NCI-H2227 treated with DMSO at 0.1 percent for 48 hours (cell line): Measurements from ENCODE around the gene MCAM.

Source experiments
- DNase-seq: peaks from one replicate; lab custom pipeline; 2025; lab: John Stamatoyannopoulos, UW

Gene MCAM

DNA sequence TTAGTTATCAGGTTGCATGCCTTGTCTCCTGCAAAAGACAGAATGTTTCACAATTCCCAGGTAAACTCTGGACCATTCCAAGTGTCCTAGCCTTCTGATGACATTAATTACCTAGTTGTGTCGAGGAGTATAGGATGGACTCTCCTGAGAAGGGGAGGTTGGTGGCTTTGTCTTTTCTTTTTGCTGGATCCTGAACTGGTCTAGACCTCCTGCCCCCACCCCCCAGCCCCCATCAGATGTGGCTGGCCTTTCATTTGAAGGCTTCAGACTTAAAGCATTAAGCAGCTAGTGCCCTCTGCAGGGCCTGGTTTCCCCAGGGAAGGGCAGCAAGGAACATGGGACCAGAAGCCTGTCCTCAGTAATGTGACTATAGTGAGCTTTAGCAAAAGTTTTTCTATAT is 9.7 kb downstream of the MCAM start:
- DNase-seq, result no peak

DNA sequence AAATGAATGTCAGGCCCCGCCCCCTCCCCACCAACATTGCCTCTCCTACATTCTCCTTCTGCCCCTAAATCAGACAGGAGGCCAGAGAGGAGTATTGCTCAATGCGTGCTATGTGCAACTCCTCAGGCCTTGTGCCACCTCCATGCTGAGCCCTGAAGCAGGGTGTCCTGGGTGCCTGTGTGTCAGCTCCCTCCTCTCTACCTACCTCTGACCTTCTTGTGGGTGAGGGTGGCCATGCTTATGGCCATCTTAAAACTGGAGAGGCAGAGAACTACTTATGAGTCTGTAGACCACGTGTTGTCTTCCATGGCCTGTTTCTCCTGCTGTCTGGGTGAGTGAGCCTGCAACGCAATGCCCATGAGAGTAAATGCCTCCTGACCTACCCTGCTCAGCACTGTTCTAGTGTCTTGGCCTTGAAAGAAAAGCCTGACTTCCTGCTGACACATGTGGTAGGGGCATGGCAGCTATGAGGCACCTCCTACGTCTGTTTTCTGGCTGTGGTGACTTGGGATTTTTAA is 10.5 kb downstream of the MCAM start:
- no peak for DNase-seq

DNA sequence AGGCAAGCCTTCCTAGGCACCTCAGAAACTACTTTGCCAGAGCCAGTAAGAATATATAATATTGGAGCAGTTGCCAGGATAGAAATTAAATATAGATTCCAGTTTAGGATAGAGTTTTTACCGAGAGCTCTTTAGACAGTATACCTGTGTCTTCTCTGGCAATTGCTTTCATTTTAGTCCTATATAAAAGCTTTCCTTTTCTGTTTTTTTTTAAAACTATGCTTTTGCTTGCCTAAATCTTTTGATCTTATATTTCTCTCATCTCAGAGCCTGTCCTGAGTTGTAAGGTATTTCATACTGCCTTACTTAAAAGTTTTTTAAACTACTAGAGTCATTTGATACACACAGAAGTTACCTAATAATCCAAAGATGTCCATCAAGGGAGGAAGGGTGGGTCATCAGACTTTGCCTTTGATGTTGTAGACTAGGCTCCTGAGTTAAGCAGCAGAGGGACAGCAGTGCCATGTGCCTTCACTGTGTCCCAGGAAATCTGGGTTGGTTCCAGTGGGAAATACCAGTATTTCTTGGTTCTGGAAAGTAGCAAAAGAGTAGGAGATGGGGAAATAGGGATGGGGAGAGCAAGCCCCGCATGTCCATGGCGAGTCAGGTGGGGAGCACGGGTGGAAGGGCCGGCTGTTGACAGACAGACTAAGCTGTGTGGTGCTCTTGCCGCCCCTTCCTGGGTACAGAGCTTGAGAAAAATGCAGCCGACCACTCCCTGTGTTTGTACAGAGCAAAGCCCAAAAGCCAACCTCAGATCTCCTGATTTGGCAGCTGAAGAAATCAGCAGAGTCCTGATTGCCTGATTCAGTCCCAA is 11.2 kb downstream of the MCAM start:
- no peak for DNase-seq

DNA sequence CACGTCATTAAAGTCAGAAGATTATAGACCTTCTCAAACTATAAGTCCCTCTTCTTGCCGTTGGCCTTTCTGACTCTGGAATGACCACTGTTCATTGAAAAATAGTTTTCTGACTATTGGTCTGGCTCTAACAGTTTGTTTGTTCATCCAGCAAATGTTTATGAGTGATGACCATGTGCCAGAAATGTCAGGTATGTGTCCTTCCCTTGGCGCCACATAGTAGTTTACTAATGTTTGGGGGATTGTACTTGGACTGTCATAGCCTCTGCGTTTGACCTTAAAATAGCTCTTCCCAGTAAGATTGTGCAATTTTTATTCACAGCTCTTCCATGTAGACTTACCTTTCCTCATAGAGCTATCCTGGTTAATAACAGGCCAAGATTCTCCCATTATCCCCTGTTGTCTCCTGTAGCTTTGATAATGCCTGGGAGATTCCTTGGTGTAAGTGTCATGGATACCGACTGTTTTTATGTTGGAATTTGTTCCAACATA is 13.7 kb downstream of the MCAM start:
- DNase-seq, result no peak

DNA sequence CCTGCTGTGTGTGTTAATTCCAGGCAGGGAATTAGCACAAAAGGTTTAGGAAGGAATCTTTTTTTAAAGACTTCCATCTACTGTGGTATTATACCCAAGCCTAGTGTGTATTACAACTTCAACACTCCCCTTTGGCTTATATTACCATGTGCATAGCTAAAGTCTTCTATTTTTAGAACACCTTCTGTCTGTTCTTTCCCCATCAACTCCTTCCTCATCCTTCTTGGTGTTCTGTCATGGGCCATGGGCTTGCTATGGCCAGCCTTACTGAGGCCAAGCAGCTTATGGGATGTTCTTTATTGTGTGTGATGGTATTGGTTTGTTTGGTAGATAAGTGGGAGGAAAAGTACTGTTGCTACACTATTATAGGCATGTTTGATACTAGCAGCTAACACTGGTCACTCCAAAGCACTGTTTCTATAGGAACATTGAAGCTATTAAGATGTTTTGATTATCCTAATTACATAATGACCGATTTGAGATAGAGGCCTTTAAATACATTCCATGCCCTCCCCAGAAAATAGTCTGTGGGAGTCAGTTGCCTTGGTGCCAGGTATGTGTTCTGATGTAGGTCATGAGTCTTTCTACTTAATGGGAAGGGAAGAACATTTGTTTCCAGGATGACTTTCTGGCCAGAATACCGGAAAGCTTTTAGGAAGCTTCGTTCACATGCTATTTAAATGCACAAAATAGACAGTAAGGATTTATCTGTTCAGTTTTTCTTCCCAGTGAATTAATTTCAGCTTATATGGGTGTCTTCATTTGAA is 16.5 kb downstream of the MCAM start:
- DNase-seq, result no peak

DNA sequence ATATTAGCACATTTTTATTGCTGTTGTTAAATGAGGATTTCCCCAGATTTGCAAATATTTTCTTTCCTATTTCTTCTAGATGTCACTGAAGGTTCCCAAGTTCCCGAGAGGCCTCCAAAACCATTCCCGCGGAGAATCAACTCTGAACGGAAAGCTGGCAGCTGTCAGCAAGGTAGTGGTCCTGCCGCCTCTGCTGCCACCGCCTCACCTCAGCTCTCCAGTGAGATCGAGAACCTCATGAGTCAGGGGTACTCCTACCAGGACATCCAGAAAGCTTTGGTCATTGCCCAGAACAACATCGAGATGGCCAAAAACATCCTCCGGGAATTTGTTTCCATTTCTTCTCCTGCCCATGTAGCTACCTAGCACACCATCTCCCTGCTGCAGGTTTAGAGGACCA is 17.5 kb downstream of the MCAM start:
- DNase-seq, result no peak

DNA sequence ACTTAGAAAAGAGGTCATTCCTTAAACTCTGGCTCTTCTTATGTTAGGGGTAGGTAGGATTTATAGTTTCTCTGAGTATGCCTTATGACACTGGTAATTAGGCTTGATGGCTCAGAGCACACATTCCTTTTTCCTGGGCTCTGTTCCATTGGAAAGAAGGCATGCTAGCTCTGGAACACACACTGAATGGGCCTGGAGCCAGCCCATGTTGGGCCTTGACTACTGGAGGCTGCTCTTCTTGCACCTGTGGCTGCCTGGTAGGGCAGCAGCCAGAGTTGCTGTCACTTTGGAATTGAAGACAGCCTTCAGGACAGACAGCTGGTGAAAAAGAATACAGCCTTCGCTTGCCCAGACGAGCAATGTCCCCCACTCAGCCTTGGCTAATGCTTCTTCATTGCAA is 18.2 kb downstream of the MCAM start:
- no peak for DNase-seq

DNA sequence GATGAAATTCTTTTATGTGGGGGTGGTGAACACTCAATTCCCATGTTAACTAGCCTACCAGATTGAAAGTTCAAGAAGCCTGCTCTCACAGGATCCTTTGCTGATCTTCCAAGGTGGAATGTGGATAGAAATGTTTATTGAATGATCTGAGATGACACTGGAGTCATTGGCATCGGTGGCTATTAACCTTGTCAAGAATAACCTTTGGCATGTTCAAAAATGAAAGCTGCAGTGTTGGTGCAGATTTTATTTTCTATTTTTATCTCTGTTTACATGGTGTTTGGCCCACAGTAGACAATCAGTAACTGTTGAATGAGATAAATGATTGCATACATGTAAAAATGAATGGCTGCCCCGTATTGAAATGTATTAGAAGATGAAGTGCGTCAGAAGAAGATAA is 19.0 kb downstream of the MCAM start:
- no peak for DNase-seq

DNA sequence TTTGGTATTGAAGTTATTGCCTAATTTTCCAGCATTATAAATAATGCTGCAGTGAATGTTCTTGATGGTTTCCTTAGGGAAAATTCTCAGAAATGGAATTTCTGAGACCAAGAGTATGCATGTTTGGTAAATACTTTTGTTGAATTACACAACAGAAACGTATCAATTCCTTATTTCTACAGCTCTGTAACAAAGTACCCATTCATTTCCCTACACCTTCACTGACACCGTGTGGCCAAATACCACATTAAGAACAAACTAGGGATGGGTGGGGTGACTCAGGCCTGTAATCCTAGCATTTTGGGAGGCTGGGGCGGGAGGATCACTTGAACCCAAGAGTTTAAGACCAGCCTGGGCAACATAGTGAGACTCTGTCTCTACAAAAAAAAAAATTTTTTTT is 21.8 kb downstream of the MCAM start:
- no peak for DNase-seq

DNA sequence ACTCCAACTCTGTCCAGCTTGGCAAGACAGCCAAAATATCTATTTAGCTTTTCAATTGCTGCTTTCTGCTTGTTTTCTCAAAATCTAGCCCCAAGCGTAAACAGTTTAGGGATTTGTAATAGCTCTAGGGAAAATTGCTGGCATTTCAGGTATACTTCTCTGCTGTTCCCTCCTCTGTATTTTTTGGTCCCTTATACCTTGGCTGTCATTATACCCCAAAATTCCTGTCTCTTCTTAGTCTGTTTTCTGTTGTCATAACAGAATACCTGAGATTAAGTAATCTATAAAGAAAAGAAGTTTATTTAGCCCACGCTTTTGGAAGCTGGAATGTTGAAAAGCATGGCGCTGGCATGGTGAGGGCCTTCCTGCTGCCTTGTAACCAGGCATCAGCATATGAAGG is 23.5 kb downstream of the MCAM start:
- no peak for DNase-seq

DNA sequence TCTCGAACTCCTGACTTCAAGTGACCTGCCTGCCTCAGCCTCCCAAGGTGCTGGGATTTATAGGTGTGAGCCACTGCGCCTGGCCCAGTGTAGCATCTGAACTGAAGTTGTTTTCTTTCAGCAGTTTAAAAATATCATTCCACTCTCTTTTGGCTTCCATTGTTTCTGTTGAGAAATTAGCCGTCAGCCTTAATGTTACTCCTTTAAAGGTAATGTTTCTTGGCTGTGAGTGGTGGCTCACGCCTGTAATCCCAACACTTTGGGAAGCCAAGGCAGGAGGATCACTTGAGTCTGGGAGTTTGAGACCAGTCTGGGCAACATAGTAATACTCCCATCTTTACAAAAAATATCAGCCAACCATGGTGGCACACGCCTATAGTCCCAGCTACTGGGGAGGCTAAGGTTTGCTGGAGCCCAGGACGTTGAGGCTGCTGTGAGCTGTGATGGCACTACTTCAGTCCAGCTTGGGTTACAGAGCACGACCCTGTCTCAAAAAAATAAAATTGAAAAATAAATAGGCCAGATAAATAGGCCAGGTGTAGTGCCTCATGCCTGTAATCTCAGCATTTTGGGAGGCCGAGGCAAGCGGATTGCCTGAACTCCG is 25.9 kb downstream of the MCAM start:
- DNase-seq, result no peak

DNA sequence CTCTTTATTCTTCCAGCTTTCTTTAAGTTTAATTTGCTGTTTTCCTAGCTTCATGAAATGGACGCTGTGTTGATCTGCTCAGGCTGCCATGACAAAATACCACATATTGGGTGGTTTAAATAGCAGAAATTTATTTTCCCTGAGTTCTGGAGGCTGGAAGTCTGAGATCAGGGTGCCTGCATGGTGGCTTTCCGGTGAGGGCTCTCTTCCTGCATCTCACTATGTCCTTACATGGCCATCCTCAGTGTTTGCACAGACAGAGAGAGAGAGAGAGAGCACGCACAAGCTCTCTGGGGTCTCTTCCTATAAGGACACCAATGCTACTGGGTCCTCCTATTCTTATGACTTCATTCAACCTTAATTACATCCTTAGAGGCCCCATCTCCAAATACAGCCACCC is 28.7 kb downstream of the MCAM start:
- DNase-seq, result no peak

DNA sequence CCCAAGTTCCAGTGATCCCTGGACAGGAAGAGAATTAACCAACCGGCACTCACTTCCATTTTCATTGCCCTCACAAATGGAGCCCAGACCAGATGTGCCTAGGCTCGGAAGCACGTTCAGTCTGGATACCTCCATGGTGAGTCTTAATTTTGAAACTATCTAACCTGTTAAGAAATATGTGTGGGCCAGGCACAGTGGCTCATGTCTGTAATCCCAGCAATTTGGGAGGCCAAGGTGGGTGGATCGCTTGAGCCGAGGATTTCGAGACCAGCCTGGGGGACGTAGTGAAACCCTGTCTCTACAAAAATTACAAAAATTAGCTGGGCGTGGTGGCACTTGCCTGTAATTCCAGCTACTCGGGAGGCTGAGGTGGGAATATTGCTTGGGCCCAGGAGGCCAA is 31.5 kb downstream of the MCAM start:
- no peak for DNase-seq

DNA sequence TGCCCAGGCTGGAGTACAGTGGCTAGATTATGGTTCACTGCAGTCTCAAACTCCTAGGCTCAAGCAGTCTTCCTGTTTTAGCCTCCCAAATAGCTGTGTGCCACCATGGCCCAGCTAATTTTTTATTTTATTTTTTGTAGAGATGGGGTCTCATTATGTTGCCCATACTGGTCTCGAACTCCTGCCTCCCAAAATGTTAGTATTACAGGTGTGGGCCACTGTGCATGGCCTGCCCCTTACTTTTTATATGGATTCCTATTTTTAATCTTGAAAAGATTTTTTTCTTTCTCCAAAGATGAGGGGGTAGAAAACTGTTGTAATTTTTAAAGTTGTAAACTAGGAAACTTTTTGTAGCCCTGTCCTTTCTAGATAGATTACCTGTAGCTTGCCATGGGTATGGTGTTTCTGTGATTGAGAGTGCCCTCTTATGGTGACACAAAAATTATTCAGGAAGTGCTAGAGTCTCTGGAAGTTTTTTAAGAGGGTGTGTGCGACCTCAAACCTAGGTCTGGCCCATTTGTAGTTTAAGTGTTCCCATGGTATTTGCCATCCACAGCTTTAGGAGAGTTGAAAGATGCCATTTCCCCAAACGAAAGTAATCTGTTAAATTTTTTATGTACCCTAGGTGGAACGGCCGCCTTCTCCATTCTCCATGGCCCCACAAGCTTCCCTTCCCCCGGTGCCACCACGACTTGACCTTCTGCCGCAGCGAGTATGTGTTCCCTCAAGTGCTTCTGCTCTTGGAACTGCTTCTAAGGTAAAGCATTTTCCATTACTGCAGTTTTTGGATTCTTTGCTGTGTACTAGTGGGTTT is 32.4 kb downstream of the MCAM start:
- no peak for DNase-seq

DNA sequence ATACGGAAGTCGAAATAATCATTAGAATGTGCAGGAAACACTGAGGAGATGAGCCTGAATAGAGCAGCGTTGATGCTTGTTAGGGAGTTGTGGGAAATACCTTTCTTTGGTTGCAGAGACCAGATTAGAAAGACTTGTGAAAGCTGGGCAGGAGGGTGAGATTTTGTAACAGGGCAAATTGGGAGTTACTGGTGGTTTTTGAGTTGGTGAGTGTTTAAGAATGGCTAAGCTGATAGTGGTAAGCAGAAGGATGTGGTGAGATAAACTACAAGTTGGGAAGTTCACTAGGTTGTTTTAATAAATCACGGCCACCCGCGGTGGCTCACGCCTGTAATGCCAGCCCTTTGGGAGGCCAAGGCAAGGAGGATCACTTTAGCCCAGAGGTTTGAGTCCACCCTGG is 34.4 kb downstream of the MCAM start:
- no peak for DNase-seq

DNA sequence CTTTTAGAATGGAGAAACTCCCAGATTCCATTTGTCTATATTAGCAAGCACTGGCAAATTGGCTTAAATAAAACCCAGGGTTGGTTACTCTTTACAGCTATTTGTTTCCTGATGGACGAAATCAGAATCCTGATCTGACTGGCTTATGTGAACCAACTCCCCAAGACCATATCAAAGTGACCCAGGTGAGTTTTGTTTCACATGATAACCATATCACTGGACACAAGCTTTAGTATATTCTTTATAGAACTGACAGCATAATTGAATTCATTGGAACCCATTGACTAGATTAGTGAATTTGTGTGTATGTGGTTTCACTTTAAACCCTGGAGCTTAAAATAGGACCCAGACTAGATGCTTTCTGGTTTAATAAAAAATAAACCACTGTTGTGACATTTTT is 39.3 kb downstream of the MCAM start:
- no peak for DNase-seq

DNA sequence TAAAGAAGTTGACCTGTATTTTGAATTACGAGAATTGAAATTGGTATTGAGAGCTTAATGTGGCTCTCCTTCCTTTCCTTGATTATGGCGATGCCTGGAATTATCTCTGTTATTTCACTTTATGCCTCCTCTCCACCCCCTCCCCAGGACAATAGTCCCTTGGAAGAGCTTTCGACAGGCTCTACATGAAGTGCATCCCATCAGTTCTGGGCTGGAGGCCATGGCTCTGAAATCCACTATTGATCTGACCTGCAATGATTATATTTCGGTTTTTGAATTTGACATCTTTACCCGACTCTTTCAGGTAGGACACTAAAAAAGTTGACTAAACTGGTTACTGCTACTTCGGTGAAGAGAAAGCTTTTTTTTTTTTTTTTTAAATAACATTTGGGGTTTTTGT is 43.2 kb downstream of the MCAM start:
- no peak for DNase-seq

DNA sequence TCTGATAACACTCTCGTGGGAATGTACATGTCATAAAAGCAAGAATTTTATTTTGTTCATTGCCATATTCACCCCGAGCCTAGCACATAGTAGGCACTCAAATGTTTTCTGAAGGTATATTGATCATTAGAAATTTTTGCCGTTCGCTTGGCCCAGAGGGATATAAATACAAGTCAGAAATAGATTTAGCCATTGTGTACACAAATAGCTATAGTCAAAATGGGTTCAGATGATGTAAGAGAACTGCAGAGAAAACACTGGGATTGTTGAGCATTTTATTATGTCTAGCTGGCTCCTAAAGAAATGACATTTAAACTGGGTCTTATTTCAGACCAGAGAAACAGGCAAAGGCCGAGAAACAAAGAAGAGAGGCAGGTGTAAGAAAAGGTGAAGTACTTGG is 49.3 kb downstream of the MCAM start:
- no peak for DNase-seq

DNA sequence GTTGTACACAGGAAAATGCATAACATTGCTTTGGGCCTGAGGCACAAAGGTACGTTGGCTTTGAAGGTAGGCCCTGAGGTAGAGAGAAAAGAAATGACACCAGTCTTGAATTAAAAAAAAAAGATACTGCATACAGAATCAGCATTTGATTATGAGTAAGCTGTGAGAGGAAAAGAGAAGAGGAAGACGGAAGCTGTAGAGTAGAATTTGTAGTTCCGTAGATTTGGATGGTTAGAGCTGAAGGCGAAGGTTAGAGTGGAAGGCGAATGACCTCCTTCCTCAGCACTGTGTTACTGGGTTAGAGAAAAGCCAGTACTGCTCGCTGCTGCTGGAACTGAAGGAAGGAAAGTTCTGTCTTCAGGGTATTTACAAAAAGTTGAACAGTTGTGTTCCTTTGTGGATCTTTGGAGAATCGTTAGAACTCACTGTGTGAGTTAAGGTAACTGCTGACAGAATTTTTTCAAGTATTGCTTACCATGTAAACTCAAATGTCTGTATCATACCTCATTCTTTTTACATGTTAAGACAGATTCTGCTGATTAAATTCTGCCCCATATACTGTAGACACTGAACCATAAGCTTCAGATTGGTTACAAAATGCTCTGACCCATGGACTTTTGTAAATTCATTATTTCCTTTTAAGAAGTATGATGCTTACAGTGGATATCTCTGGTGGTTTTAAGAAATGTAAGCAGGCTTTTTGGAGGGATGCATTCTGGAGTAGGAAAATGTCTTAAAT is 50.2 kb downstream of the MCAM start:
- no peak for DNase-seq

DNA sequence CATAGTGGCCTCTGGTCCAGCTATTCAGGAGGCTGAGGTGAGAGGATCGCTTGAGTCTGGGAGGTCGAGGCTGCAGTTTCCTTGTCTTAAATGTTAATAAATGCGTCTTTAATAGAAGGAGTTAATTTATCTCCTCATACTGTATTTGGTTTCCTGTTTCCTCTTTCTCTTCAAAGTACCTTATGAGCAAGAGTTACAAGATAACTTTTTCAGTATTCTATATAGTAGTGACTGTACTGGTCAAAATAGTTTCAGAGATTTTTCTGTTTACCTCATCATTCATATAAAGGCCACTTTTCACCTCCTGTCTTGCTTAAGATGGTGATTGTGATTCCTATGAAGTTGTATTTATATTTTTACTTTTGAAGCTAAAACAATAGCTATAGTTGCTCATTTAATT is 50.9 kb downstream of the MCAM start:
- DNase-seq, result no peak

DNA sequence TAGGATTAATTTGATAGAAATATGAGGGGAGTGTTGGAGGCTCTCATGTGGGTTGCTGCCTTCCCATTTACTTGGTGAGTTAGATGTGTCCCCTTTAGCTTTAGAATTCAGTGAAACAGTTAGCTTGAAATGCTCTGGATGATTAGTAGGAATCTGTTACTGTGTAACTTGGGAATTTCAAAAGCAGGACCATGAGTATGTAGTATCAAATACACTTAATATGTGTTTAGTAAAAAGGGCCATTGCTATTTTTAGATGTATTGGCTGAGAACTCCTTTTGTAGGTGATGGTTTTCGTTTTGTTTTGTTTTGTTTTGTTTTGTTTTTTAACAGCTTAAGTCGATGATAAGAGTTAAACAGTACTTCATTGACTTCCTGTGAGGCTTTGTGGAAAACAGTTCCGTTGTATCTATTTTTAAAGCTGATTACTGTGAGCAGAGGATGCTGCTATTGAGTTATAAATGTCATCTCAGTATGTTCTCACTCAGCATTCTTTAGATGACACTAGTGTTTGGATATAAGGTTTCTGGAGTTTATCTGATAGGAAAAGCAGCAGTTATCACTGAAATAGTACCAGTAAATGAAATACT is 53.5 kb downstream of the MCAM start:
- DNase-seq, result no peak
